Gastroesophageal sphincter (tissue), 3 donors: ENCODE results near the gene ZMAT3.

ENCODE experiments used
- CTCF ChIP-seq, 4 experiments: fragments of 200-600 bp in 2 of 4; fragments of 450-650 bp in 2 of 4; sonication (generic) in 1 of 4; IDR thresholded peaks; one replicate each; pipeline ENCODE4 v1.5.1; 2017 to 2019; ENCODE audit warnings: antibody characterized with exemption in 4 of 4, mild to moderate bottlenecking in 2 of 4, moderate library complexity in 2 of 4
- POLR2A ChIP-seq, 2 donors: fragments of 450-650 bp; IDR thresholded peaks; one replicate each; pipeline ENCODE4 v1.6.1; 2017; ENCODE audit warnings: antibody characterized with exemption in 2 of 2, mild to moderate bottlenecking in 2 of 2, moderate library complexity in 1 of 2
- POLR2AphosphoS5 ChIP-seq: sonication (generic); formaldehyde crosslinking; IDR thresholded peaks from one replicate; pipeline ENCODE4 v1.6.1; 2017; ENCODE audit warnings: antibody characterized with exemption

GRCh38 chr3:179093807-179094206 is 22.2 kb upstream of the ZMAT3 start:
- TF ChIP-seq CTCF (IDR thresholded peaks at IDR 0.05) (no peak), POLR2AphosphoS5 (no peak), POLR2A (IDR thresholded peaks at IDR 0.05) (no peak)
